HG03060 (cell line): Measurements from ENCODE around the gene GUCD1.
"Not testable (repeated sequence)": the region's sequence is repeated elsewhere in the genome, so short reads cannot be mapped to it uniquely, and the experiment has no call there.

ENCODE experiments used
- ATAC-seq: cut with Tn5 transposase; IDR thresholded peaks from one replicate; pipeline ENCODE4 v1.9.1; 2021; ENCODE audit warnings: low read depth, moderate number of reproducible peaks; ENCODE audit not compliant: unreplicated experiment

The GUCD1 gene

GRCh38 chr22:24536089-24536488 lies 18.8 kb downstream of the GUCD1 start:
- ATAC-seq = no peak

GRCh38 chr22:24535348-24535747 lies 19.6 kb downstream of the GUCD1 start:
- no peak for ATAC-seq

GRCh38 chr22:24532075-24532474 lies 22.9 kb downstream of the GUCD1 start:
- ATAC-seq = no peak

GRCh38 chr22:24530968-24531367 lies 24.0 kb downstream of the GUCD1 start:
- ATAC-seq = not testable (repeated sequence)

GRCh38 chr22:24529898-24530297 lies 25.0 kb downstream of the GUCD1 start:
- ATAC-seq = no peak

GRCh38 chr22:24526191-24526590 lies 28.7 kb downstream of the GUCD1 start:
- ATAC-seq = no peak

- peak; percentile 56 for ATAC-seq
Measured at GRCh38 chr22:24525416-24526037, 29.4 kb downstream of the GUCD1 start.

GRCh38 chr22:24523873-24524272 lies 31.1 kb downstream of the GUCD1 start:
- no peak for ATAC-seq

- no peak for ATAC-seq
Measured at GRCh38 chr22:24521791-24522245, 33.1 kb downstream of the GUCD1 start.

- ATAC-seq = no peak
Measured at GRCh38 chr22:24519496-24519895, 35.4 kb downstream of the GUCD1 start.

- no peak for ATAC-seq
Measured at GRCh38 chr22:24518771-24519485, 36.0 kb downstream of the GUCD1 start.

GRCh38 chr22:24518228-24518627 lies 36.7 kb downstream of the GUCD1 start:
- ATAC-seq = no peak

- no peak for ATAC-seq
Measured at GRCh38 chr22:24517446-24517845, 37.5 kb downstream of the GUCD1 start.

- no peak for ATAC-seq
Measured at GRCh38 chr22:24516301-24516737, 38.6 kb downstream of the GUCD1 start.

GRCh38 chr22:24515027-24515338 lies 40.0 kb downstream of the GUCD1 start:
- ATAC-seq = no peak

GRCh38 chr22:24514241-24515026 lies 40.5 kb downstream of the GUCD1 start:
- no peak for ATAC-seq

- ATAC-seq = no peak
Measured at GRCh38 chr22:24513378-24514240, 41.3 kb downstream of the GUCD1 start.

GRCh38 chr22:24512043-24512442 lies 42.9 kb downstream of the GUCD1 start:
- ATAC-seq = no peak

GRCh38 chr22:24510637-24511625 lies 44.0 kb downstream of the GUCD1 start:
- no peak for ATAC-seq
